Measurements from ENCODE around the gene STAG1. TPM values are rescaled to one million over a fixed set of nuclear protein-coding genes. Genes with fewer than 3 reads are reported as not detected.

Gene STAG1
- total and polyA plus RNA-seq, 2 experiments from 2014 or later = 12.4 to 41.1 TPM

DNA sequence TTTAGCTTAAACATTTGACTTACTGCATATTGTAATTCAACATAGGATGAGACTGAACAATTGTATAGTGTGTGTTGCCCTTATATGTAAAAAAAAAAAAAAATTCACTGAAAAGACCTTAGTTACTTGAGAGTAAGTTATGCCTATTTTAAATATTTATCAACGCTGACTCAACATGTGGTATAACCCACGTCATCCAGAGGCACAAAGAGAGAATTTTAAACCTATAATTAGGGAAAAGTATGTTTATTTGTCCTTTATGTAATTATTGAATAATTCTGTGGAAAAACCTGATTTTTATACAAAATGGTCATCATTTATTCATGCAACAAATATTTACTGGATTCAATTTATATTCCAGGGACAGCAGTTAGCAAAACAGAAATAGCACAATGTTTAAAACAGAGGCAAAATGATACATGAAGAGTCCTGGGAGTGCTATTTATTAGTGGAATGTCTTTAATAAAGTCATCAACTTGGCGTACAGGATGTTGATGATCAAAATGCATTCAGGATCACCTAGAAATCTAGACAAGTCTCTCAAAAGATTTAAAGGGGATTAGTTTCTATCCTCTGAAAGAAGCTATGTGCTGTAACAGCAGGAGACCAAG, 278.4 kb downstream of the STAG1 start:
- Histone ChIP-seq H3K9me2 (replicated peaks; ENCODE audit: insufficient read depth) (no peaks in the 10 kb centered on the region), H3K4me1 (ENCODE audit: insufficient read depth) (no peaks in the 10 kb centered on the region), H3K4me3 (no peak overlapping the region), H3K36me3 (replicated peaks; ENCODE audit: insufficient read depth, low read depth) (no peaks in the 10 kb centered on the region), H4K20me1 (ENCODE audit: insufficient read depth, poor library complexity, severe bottlenecking) (no peaks in the 10 kb centered on the region), H3K27me3 (no peaks in the 10 kb centered on the region), H2AFZ (no peak overlapping the region), H3K9me3 (ENCODE audit: low read depth) (no peaks in the 10 kb centered on the region), H3K79me2 (no peaks in the 10 kb centered on the region), H3K27ac (no peak overlapping the region), H3K4me2 (no peak overlapping the region)
- no peak for DNase-seq (ENCODE audit: low spot score)
- no peak for TF ChIP-seq CTCF (IDR thresholded peaks at IDR 0.05; ENCODE audit: poor library complexity)
- no peak for TF ChIP-seq EZH2 (IDR thresholded peaks at IDR 0.05; ENCODE audit: borderline replicate concordance)
- no peak for TF ChIP-seq EZH2phosphoT487 (IDR thresholded peaks at IDR 0.05; ENCODE audit: low read depth, severe bottlenecking, unreplicated experiment)
- 82% methylated on average over 3 of the region's 3 CpGs for WGBS (ENCODE audit: low lambda C conversion rate, missing lambda C conversion rate)

GRCh38 chr3:136465296-136465695, 286.9 kb downstream of the STAG1 start:
- Histone ChIP-seq H3K79me2 (peaks cover 5% of the 10 kb centered on the region), H3K27ac (no peak overlapping the region), H3K4me2 (no peak overlapping the region)

GRCh38 chr3:136464502-136464901, 287.7 kb downstream of the STAG1 start:
- WGBS (ENCODE audit: low lambda C conversion rate, missing lambda C conversion rate) = 95% methylated on average over 2 of the region's 2 CpGs
- Histone ChIP-seq H3K27ac (no peak overlapping the region), H3K27me3 (no peaks in the 10 kb centered on the region), H3K4me3 (no peak overlapping the region), H3K9me3 (ENCODE audit: low read depth) (no peaks in the 10 kb centered on the region), H4K20me1 (ENCODE audit: insufficient read depth, poor library complexity, severe bottlenecking) (no peaks in the 10 kb centered on the region), H3K4me2 (no peak overlapping the region), H2AFZ (no peak overlapping the region), H3K79me2 (peaks cover 5% of the 10 kb centered on the region), H3K36me3 (replicated peaks; ENCODE audit: insufficient read depth, low read depth) (no peaks in the 10 kb centered on the region), H3K9me2 (replicated peaks; ENCODE audit: insufficient read depth) (no peaks in the 10 kb centered on the region), H3K4me1 (ENCODE audit: insufficient read depth) (no peaks in the 10 kb centered on the region)
- TF ChIP-seq CTCF (IDR thresholded peaks at IDR 0.05; ENCODE audit: poor library complexity) = no peak
- no peak for TF ChIP-seq EZH2 (IDR thresholded peaks at IDR 0.05; ENCODE audit: borderline replicate concordance)
- no peak for TF ChIP-seq EZH2phosphoT487 (IDR thresholded peaks at IDR 0.05; ENCODE audit: low read depth, severe bottlenecking, unreplicated experiment)
- no peak for DNase-seq (ENCODE audit: low spot score)

More at GRCh38 chr3:136465296-136465695, 286.9 kb downstream of the STAG1 start:
- Histone ChIP-seq H4K20me1 (ENCODE audit: insufficient read depth, poor library complexity, severe bottlenecking) (no peaks in the 10 kb centered on the region), H2AFZ (no peak overlapping the region), H3K9me3 (ENCODE audit: low read depth) (no peaks in the 10 kb centered on the region), H3K4me3 (no peak overlapping the region), H3K9me2 (replicated peaks; ENCODE audit: insufficient read depth) (no peaks in the 10 kb centered on the region), H3K4me1 (ENCODE audit: insufficient read depth) (no peaks in the 10 kb centered on the region), H3K36me3 (replicated peaks; ENCODE audit: insufficient read depth, low read depth) (no peaks in the 10 kb centered on the region), H3K27me3 (no peaks in the 10 kb centered on the region)
- DNase-seq (ENCODE audit: low spot score) = no peak
- no peak for TF ChIP-seq EZH2phosphoT487 (IDR thresholded peaks at IDR 0.05; ENCODE audit: low read depth, severe bottlenecking, unreplicated experiment)
- no peak for TF ChIP-seq EZH2 (IDR thresholded peaks at IDR 0.05; ENCODE audit: borderline replicate concordance)
- no peak for TF ChIP-seq CTCF (IDR thresholded peaks at IDR 0.05; ENCODE audit: poor library complexity)
- WGBS (ENCODE audit: low lambda C conversion rate, missing lambda C conversion rate) = 92% methylated on average over 5 of the region's 5 CpGs

Measured in hepatocyte (in vitro differentiated cells).